Activated CD8-positive, alpha-beta memory T cell treated with anti-CD3 and anti-CD28 coated beads for 24 hours (primary cell): ENCODE measurements around the gene ZNF544.
"Not testable (repeated sequence)": the region's sequence is repeated elsewhere in the genome, so short reads cannot be mapped to it uniquely, and the experiment has no call there.

Experiments used
- DNase-seq: peaks from one replicate; pipeline ENCODE4 v3.0.0-alpha.2; 2020

The ZNF544 gene

GRCh38 chr19:58258259-58258658 is 29.5 kb downstream of the ZNF544 start:
- DNase-seq: not testable (repeated sequence)

GRCh38 chr19:58261600-58261967 is 32.9 kb downstream of the ZNF544 start:
- no peak for DNase-seq

- no peak for DNase-seq
Observed at GRCh38 chr19:58261968-58262921, 33.5 kb downstream of the ZNF544 start.

GRCh38 chr19:58262922-58263296 is 34.2 kb downstream of the ZNF544 start:
- no peak for DNase-seq

GRCh38 chr19:58265100-58265499 is 36.4 kb downstream of the ZNF544 start:
- DNase-seq: no peak

GRCh38 chr19:58268344-58268743 is 39.6 kb downstream of the ZNF544 start:
- no peak for DNase-seq

- DNase-seq: no peak
Observed at GRCh38 chr19:58274771-58275201, 46.1 kb downstream of the ZNF544 start.

- DNase-seq: no peak
Observed at GRCh38 chr19:58275564-58275963, 46.9 kb downstream of the ZNF544 start.

- no peak for DNase-seq
Observed at GRCh38 chr19:58277197-58277596, 48.5 kb downstream of the ZNF544 start.

GRCh38 chr19:58277748-58278540 is 49.2 kb downstream of the ZNF544 start:
- DNase-seq: no peak

GRCh38 chr19:58278541-58279041 is 49.9 kb downstream of the ZNF544 start, which contains the start of gene ZNF8:
Gene ZNF8 (plus strand): TSS chr19:58278955. CDS start chr19:58279082, 127 bp downstream.
- DNase-seq: peak; percentile 97

GRCh38 chr19:58279042-58279924 is 50.6 kb downstream of the ZNF544 start:
- DNase-seq: no peak

- no peak for DNase-seq
Observed at GRCh38 chr19:58279925-58280316, 51.2 kb downstream of the ZNF544 start.

GRCh38 chr19:58284199-58284598 is 55.5 kb downstream of the ZNF544 start:
- DNase-seq: no peak

- DNase-seq: no peak
Observed at GRCh38 chr19:58291943-58292342, 63.2 kb downstream of the ZNF544 start.

GRCh38 chr19:58294743-58295374 is 66.1 kb downstream of the ZNF544 start:
- DNase-seq: no peak

GRCh38 chr19:58296104-58296503 is 67.4 kb downstream of the ZNF544 start:
- no peak for DNase-seq

GRCh38 chr19:58300620-58301019 is 71.9 kb downstream of the ZNF544 start:
- no peak for DNase-seq

GRCh38 chr19:58304255-58304654 is 75.5 kb downstream of the ZNF544 start:
- DNase-seq: no peak

- no peak for DNase-seq
Observed at GRCh38 chr19:58304748-58305064, 76.0 kb downstream of the ZNF544 start.

- DNase-seq: peak; percentile 93
Observed at GRCh38 chr19:58305065-58305931, 76.6 kb downstream of the ZNF544 start, which contains the start of gene ERVK3-1. Gene ERVK3-1 (plus strand): TSS chr19:58305377. CDS start chr19:58312169, 6,792 bp downstream.
